HG03520 (cell line): Measurements from ENCODE around the gene CDH4.
"Not testable (repeated sequence)": the region's sequence is repeated elsewhere in the genome, so short reads cannot be mapped to it uniquely, and the experiment has no call there.

Source experiments
- ATAC-seq: cut with Tn5 transposase; IDR thresholded peaks from one replicate; pipeline ENCODE4 v1.9.1; 2021; ENCODE audit warnings: mild to moderate bottlenecking, moderate library complexity; ENCODE audit not compliant: unreplicated experiment

CDH4 gene

DNA sequence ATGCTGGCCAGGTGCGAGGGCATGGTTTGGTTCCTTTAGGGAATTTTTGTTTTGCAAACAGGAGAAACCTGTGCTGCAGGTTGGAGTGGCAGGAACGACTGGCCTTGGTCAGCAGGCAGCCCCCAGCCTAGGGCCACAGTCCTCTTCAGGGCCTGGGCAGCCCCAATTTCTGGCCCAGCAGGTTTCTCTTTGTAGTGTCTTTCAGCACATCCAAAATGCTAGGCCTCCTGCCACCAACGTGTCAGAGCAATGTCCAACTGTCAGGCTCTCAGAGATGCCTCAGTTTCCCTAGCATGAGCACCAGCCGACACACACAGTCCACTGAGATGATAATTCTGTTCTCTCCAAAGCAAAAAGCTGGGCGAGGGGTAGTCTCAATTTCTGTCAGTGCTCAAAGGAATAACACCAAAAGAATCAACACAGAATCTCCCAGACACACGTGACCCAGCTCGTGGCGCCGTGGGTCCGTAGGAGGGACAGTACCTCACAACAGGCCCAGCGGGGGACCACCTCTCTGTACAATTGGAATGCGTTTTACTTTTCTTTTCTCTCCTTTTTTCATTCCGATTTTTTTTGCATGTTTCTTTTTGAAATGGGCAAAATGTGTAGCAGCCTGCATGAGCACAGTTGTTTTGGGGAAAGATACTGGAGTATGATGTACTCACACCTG lies 687.8 kb downstream of the CDH4 start:
- no peak for ATAC-seq

DNA sequence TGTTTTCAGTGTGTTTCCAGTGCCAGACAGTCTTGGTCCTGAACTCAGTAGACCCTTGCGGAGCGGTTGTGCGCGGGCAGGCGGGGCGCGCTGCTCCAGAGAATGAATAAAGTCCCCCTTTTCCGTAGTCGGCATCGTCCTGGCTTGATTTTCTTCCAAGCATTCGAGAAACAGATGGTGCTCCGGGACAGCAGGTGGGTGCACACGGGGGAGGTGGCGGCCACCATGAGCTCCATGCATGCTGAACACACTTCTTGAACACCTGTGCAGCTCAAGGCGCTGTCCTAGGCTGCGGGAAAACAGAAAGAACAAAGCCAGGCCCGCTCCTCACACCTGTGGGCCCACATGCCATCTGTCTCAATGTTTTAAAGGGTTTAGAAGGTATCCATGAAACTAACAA lies 688.4 kb downstream of the CDH4 start:
- no peak for ATAC-seq

- no peak for ATAC-seq
These were observed 689.1 kb downstream of the CDH4 start for GRCh38 chr20:61940976-61941720.

GRCh38 chr20:61941721-61942405 lies 689.8 kb downstream of the CDH4 start:
- ATAC-seq: no peak

- no peak for ATAC-seq
These were observed 690.5 kb downstream of the CDH4 start for GRCh38 chr20:61942526-61942925.

GRCh38 chr20:61944967-61945366 lies 692.9 kb downstream of the CDH4 start:
- ATAC-seq: not testable (repeated sequence)

GRCh38 chr20:61945495-61945894 lies 693.4 kb downstream of the CDH4 start:
- ATAC-seq: not testable (repeated sequence)

DNA sequence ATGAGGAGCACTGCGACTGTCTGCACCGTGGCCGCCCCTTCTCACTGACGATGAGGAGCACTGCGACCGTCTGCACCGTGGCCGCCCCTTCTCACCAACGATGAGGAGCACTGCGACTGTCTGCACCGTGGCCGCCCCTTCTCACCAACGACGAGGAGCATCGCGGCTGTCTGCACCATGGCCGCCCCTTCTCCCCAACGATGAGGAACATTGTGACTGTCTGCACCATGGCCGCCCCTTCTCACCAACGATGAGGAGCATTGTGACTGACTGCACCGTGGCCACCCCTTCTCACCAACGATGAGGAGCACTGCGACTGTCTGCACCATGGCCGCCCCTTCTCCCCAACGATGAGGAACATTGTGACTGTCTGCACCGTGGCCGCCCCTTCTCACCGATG lies 696.0 kb downstream of the CDH4 start:
- ATAC-seq: not testable (repeated sequence)

GRCh38 chr20:61948586-61949362 lies 696.7 kb downstream of the CDH4 start:
- no peak for ATAC-seq

GRCh38 chr20:61949363-61949713 lies 697.3 kb downstream of the CDH4 start:
- ATAC-seq: no peak

GRCh38 chr20:61949714-61950640 lies 697.9 kb downstream of the CDH4 start:
- no peak for ATAC-seq

DNA sequence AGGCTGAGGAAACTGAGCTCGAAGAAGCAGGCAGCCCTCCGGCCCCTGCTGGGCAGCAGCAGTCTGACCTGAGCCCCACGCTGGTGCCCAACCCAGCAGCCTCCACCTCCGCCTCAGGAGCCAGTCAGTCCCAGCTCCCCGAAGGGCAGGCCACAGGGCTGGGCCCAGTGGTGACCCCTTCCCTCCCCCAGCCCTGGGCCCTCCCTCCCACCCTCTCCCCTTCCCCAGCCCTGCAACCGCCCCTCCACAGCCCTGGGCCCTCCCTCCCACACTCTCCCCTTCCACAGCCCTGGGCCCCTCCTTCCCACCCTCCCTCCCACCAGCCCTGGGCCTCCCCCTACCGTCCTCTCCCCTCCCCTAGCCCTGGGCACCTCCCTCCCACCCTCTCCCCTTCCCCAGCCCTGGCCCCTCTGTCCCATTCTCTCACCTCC lies 698.6 kb downstream of the CDH4 start:
- no peak for ATAC-seq

- no peak for ATAC-seq
These were observed 699.9 kb downstream of the CDH4 start for GRCh38 chr20:61951695-61952533.

DNA sequence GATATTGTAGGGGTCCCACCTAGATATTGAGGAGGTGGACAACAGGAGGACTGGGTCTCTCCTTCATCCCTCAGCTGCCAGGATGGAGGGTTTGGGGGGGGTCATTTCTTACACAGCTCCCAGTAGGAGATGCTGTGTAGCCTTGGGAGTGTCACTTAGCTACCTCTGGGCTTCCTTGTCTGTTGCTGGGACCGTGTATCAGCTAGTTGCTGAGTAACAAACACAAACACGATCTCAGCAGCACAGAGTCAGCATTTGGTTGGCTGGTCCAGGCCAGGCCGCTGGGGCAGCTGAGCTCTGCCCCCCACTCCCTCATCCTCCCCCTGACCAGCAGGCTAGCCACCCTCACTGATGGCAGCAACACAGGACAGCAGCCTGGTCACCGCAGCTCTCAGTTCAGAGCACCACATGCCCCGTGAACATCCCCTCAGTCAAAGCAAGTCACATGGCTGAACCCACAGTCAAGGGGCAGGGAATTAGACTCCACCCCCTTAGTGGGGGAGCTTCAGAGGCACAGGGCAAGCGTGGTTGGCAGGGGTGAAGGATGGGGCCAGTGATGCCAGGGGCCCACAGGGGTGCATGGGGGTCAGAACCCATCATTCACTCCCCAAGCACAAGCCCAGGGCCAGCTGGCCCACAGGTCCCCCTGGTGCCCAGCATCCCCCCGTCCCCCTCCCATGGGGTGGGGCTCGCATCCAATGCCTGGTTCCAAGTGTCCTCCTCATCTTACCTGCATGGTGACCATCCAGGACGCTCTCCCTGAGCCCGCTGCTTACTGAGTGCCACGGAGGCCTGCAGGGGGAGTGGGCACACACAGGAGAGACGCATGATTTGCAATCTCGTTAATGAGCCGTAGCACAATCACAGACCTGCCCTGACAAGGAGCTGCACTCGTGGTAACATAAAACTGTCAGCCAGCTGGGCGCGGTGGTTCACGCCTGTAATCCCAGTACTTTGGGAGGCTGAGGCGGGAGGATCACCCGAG lies 701.3 kb downstream of the CDH4 start:
- no peak for ATAC-seq

DNA sequence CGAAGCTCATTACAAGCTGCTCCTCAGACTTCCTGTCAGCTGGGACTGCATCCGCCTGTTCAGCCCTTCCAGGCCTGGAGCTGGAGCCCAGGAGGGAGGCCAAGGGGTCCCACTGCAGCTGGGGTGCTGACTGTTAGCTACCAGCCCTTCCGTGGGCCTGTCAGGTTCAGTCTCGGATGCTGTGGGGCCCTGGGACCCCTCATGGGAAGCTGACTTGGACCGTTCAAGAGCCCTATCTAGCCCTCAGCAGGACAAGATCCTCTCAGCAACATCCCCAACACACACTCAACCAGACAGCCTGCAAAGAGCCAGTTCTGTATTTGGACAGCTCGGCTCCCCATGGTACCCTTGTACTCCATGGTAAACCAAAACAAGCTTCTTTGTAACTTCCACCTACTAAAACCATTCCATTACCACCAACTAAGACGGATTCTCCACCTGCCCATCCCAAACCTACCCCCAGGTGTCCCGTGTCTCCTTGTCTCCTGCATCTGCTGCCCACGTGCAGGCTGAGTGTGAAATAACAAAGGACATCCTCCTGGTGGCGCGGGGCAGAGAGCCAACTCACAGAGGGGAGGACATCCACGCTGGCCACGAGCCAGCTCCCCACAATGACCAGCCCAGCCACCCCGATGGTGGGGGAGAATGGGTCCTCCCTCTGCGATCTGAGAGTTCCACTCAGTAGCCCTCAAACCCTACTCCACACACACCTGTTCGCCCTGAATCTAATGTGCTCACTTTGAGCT lies 702.4 kb downstream of the CDH4 start:
- no peak for ATAC-seq

DNA sequence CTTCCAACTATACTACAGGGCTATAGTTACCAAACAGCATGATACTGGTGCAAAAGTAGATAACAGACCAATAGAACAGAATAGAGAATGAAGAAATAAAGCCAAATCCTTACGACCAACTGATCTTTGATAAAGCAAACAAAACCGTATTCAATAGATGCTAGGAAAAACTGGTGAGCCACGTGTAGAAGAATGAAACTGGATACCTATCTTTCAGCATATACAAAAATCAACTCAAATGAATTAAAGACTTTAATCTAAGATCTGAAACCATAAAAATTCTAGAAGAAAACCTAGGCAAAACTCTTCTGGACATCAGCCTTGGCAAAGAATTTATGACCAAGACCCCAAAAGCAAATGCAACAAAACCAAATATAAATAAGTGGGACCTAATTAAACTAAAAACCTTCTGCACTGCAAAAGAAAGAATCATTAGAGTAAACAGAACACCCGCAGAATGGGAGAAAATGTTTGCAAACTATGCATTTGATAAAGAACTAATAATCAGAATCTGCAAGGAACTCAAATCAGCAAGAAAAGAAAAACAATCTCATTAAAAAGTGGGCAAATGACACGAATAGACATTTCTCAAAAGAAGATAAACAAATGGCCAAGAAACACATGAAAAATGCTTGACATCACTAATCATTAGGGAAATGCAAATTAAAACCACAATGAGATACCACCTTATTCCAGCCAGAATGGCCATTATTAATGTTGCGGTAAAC lies 703.8 kb downstream of the CDH4 start:
- no peak for ATAC-seq
